KG1 (cell line): Measurements from ENCODE around the gene GLRX5.
"Not testable (repeated sequence)": the region's sequence is repeated elsewhere in the genome, so short reads cannot be mapped to it uniquely, and the experiment has no call there.

Experiments used
- DNase-seq: peaks from one replicate; lab custom pipeline; 2025; lab: John Stamatoyannopoulos, UW

Gene GLRX5

DNA sequence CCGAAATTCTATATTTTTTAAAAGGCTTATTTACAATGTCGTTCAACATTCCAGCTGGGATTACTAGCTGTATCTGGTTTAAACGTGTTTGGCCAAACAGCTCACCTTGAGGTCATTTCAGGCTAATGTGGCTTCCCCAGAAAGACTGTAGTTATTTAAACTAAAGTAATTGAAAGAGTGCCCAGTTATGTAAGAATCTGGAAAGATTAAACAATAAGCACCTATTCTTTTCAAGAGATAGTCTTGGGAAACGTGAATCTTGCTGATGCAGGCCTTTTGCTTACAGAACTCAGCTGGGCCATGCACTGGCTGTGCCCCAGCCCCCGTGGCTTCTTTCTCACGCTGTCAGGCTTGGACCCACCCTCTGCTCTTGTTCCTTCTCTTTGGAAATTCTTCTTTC lies 24.4 kb downstream of the GLRX5 start:
- no peak for DNase-seq

DNA sequence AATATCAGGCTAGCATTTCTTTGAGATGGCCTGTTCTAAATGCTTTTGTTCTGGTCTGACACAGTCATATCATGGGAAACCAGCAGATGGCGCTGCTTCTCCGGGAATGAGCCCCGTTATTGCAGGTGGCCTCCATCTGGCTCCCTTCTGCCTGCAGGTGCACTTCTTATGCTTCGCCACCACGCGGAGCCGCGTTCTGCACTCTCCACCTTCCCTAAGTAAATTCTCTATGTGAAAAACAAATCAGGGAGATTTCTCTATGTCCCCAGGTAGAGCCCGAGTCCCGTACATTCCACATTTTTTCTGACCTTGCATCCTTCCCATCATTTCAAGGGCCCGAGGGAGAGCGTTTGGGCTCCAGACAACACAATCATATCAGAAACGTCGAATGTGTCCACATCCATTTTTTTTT lies 26.2 kb downstream of the GLRX5 start:
- peak; percentile 65 for DNase-seq

DNA sequence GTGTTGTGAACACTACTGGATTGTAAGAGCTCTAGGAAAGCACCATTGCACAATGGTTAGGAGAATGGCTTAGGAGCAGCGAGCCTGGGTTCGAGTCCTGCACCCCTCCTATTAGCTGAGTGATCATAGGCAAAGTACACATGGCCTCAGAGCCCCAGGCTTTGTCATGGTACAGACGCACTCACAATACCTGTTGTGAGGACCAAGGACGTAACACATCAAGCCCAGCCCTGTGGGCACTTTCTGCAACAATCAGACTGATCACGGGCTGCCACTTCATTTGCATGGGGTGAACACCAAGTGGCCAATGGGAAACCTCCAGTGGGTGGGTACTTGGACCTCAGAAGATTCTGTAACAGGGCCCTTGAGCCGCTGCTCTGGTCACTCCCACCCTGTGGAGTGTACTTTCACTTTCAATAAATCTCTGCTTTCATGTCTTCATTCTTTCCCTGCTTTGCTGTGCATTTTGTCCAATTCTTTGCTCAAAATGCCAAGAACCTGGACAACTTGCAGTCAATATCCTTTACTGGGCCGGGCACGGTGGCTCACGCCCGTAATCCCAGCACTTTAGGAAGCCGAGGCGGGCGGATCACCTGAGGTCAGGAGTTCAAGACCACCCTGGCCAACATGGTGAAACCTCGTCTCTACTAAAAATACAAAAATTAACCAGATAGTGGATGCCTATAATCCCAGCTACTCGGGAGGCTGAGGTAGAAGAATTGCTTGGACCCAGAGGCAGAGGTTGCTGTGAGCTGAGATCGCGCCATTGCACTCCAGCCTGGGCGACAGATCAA lies 28.2 kb downstream of the GLRX5 start:
- no peak for DNase-seq

DNA sequence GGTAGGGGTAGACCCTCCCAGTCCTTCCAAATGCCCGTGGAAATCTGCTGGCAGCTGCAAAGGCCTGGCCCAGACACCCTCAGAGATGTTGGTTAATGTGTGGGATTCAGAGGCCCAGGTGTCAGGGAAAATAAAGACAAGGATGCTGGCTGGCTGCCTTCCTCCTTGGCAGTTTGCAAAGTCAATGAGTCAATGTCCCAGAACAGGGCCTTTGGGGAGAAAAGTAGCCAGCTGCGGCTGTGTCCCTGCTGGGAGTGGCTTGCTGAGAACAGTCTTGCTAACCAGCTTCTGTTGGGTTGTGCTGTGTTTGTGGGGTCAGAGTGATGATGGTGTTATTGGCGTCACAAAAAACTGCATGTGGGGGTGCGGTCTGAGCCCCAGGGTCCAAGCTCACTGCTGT lies 29.2 kb downstream of the GLRX5 start:
- no peak for DNase-seq

DNA sequence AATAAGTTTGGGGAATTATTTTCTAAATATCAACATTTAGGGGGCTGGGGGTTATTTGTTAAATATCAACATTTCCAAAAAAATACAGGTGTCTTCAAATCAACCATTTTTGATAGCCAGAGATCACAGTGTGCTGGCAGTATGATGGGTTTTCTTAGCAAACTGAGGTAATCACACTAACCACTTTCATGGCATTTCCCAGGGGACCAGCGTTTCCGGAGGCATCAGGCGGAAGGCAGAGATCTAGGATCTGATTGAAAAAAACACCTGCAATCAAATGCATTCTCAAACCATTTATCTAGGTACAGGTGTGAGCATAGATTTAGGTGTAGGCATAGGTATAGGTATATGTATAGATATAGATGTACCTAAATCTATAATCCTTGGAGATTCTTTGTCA lies 34.6 kb downstream of the GLRX5 start:
- no peak for DNase-seq

DNA sequence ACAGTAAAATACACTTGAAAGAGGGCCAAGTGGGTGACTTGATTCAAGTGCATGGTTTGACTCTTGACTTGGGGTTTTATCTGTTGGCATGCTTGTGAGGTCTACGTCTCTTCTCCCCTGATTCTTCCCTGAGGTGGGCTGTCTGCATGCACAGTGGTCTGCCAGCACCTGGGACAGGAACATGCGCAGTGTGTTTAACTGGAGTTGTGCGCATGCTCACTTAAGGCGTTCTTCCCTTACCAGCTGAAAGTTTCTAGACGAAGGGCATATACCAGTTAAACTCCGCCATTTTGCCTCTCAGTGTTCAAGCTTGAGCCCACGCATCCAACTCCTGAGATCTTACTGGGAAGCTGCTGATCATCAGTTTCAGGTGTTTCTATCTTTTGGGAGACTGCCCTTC lies 38.5 kb downstream of the GLRX5 start:
- DNase-seq = no peak

DNA sequence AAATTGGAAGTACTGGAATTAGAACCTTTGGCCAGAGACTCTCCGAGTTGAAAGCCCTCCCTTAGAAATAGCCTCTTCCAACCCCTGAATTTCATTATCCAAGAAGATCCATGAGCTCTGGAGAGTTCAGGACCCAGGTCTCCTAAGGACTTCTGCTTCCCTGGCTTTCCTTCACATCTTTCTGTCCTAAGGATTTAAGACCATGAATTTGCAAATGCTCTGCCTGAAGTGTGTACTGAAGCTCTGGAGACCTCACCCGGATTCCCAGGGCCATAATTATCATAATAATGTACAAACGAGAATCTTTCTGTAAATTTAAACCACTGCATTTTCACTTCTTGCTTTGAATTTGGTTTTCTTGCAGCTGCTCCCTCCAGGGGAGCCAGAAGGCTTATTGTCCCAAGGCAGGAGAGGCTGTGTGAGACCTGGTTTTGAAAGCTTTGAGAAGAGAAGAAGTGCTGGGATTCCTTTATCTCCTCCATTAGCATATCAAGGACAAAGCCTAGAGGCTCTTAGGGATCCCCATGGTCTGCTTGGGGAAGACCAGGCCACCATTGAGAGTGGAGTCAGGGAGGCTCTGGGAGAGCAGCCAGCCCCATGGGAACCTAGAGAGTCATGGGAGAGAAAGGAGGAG lies 41.1 kb downstream of the GLRX5 start:
- DNase-seq = no peak

DNA sequence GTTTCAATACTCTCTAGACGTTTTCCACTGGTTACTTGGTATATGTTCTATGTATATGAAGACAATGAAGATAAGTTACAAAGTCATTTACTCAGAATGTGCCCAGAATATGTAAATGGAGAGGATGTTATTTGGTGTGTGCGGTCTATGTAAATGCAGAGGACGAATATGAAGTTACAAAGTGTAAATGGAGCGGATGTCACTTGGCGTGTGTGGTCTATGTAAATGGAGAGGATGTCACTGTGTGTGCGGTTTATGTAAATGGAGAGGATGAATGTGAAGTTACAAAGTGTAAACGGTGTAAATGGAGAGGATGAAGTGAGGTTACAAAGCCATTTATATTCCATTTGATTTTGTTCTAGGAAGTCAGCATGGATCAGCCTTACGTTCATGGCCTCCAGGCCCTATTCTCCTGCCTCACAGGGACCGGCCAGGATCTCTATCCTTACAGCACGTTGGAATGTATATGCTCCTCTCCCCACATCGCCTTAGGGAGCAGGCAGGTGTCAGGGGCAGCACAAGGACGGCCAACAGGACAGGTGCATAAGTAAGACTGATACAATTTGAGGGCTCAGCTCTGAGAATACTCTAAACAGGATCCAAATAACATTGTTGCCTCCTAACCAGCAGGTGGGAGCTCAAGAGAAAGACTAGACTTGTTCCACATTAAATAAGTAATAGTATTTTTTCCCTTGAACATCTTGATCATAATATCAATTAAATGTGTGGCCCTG lies 42.4 kb downstream of the GLRX5 start:
- no peak for DNase-seq

DNA sequence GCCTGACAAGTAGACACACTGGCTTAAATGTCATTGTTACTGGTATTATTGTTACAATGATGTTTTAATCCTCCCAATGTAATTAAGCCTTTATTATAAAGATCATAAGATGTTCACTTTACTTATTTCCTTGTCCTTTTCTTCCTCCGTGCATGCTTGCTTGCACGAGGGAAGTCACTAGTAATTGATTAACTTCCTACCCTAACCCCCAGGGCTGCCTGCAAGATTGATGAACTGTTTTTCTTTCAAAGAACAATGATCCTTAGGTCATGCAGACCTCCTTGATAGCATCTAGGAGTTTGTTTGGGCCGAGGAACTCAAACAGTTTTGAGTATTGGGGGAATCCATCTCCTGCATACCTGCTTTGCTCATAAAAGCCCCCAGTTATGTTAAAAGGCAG lies 43.0 kb downstream of the GLRX5 start:
- DNase-seq = no peak

DNA sequence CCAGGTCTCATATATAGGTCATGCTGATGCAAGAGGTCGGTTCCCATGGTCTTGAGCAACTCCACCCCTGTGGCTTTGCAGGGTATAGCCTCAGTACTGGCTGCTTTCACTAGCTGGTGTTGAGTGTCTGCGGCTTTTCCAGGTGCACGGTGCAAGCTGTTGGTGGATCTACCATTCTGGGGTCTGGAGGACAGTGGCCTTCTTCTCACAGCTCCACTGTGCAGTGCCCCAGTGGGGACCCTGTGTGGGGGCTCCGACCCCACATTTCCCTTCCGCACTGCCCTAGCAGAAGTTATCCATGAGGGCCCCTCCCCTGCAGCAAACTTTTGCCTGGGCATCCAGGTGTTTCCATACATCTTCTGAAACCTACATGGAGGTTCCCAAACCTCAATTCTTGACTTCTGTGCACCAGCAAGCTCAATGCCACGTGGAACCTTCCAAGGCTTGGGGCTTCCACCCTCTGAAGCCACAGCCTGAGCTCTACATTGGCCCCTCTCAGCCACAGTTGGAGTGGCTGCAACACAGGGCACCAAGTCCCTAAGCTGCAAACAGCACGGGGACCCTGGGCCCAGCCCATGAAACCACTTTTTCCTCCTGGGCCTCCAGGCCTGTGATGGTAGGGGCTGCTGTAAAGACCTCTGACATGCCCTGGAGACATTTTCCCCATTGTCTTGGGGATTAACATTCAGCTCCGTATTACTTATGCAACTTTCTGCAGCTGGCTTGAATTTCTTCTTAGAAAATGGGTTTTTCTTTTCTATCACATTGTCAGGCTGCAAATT lies 49.2 kb downstream of the GLRX5 start:
- DNase-seq = not testable (repeated sequence)

DNA sequence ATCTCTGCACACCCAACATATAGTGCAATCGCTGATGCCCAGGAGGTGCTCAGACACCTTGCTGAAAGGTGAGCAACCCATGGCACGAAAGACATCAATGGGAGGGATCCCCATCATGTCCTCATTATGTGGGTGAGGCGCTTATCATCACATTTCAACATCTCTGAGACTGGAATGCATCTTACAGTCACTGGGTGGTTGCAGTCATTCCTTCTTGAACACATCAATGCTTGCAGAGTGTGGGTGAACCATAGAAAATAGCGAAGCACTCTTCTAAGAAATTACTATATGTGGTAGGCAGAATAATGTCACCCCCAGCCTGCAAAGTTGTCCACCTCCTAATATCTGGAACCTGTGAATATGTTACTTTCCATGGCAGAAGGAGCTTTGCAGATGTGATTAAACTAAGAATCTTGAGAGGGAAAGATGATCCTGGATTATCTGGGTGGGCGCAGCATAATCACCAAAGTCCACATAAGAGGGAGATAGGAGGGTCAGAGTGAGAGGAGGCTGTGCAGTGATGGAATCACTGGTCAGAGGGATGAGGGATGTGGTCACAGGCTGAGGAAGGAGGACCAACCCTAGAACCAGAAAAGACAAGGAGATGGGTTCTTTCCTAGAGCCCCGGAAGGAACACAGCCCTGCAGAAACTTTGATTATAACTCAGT lies 51.2 kb downstream of the GLRX5 start:
- DNase-seq = no peak

DNA sequence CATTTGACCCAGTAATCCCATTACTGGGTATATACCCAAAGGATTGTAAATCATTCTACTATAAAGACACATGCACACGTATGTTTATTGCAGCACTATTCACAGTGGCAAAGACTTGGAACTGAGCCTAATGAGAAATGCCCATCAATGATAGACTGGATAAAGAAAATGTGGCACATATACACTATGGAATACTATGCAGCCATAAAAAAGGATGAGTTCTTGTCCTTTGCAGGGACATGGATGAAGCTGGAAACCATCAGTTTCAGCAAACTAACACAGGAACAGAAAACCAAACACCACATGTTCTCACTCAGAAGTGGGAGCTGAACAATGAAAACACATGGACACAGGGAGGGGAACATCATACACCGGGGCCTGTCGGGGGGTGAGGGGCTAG lies 56.3 kb downstream of the GLRX5 start:
- not testable (repeated sequence) for DNase-seq
